Measurements from ENCODE around the gene LAMB4. TPM values are rescaled to one million over a fixed set of nuclear protein-coding genes. Genes with fewer than 3 reads are reported as not detected.

The LAMB4 gene
- total and polyA plus RNA-seq, 2 of the 4 experiments (the other 2 are of a cell fraction), result 0.12 to 0.18 TPM

GRCh38 chr7:108078691-108079090 lies 51.5 kb downstream of the LAMB4 start:
- ATAC-seq (ENCODE audit: low read depth) (no peak), DNase-seq (no peak)
- peaks cover 5% of the 10 kb centered on the region for H3K9me1 ChIP-seq (ENCODE audit: insufficient read depth, low read length)
- no peak overlapping the region for H2AFZ ChIP-seq (replicated peaks; ENCODE audit: low read length, poor library complexity)
- peak overlapping the region; percentile 46; the same call in 1 of the 2 replicates for H3K23ac ChIP-seq (ENCODE audit: low read depth, low read length)
- H3K4ac ChIP-seq (ENCODE audit: low read depth, low read length), result peak overlapping the region; percentile 93
- peak overlapping the region; percentile 94 for H2BK5ac ChIP-seq (ENCODE audit: low read depth, low read length, poor library complexity, severe bottlenecking)
- H2BK120ac ChIP-seq (ENCODE audit: low read depth, low read length), result peak overlapping the region; percentile 96
- peak overlapping the region; percentile 92 for H4K91ac ChIP-seq (ENCODE audit: insufficient read depth, low read depth, low read length)
- ChIA-PET CTCF (interaction anchor here (1.0 kb wide), 1 partner anchor 19 kb away, joined by 3 read pairs; no protein-coding TSS in a partner anchor), POLR2A (ENCODE audit: unreplicated experiment) (interaction anchor here (0.5 to 1.4 kb wide), 2 partner anchors 10 to 98 kb away, joined by 3 to 5 read pairs; no protein-coding TSS in a partner anchor)
- H3K56ac ChIP-seq (ENCODE audit: extremely low read depth, insufficient read depth, low read length), result peak overlapping the region; percentile 98; the same call in 1 of the 2 replicates
- no TSS peak for BruUV-seq (replicated peaks)
- peak overlapping the region; percentile 63 to 86; a peak in 3 of 4 replicates for H4K8ac ChIP-seq (ENCODE audit: low read depth in 2 of 2, low read length in 2 of 2)
- peak overlapping the region; percentile 92 for H4K5ac ChIP-seq (ENCODE audit: low read depth, low read length)
- H4K20me1 ChIP-seq (ENCODE audit: insufficient read depth, low read length), result no peaks in the 10 kb centered on the region
- dilution Hi-C loops (cut with HindIII; ENCODE audit: low sequenced_read_pairs, unreplicated experiment) (no loop called here), intact Hi-C loops (cut with micrococcal nuclease) (loop anchor here (2.0 to 5.0 kb wide), 2 partner anchors 46 to 80 kb away; no protein-coding TSS in a partner anchor), in situ Hi-C loops (cut with MboI; ENCODE audit: low sequenced_read_pairs) (no loop called here)
- H3K9ac ChIP-seq (ENCODE audit: low read depth, low read length), result no peak overlapping the region
- peak overlapping the region; percentile 94 for H3K27ac ChIP-seq (ENCODE audit: insufficient read depth, low read length)
- H2AK9ac ChIP-seq (replicated peaks; ENCODE audit: low read depth, low read length, poor library complexity), result no peak overlapping the region
- H2AK5ac ChIP-seq (ENCODE audit: low read depth, low read length), result peak overlapping the region; percentile 8
- peaks cover 20% of the 10 kb centered on the region for H3K4me1 ChIP-seq (ENCODE audit: control insufficient read depth, insufficient read depth, low read length)
- peaks cover 2% of the 10 kb centered on the region; the same call in 1 of the 2 replicates for H3K9me3 ChIP-seq (ENCODE audit: control insufficient read depth, insufficient read depth, low read length)
- peak overlapping the region; percentile 53 for H2BK15ac ChIP-seq (ENCODE audit: low read depth, low read length)
- no CpG with 5 or more reads among the region's 1 CpG for WGBS, 2 experiments (ENCODE audit: extremely low coverage in 2 of 2, insufficient read length in 1 of 2)
- no peak overlapping the region for H3K4me2 ChIP-seq (ENCODE audit: low read depth, low read length)
- H2BK20ac ChIP-seq (ENCODE audit: low read depth, low read length), result peak overlapping the region; percentile 98
- no peak overlapping the region for H3K4me3 ChIP-seq (ENCODE audit: insufficient read depth, low read depth, low read length)
- H3K36me3 ChIP-seq (ENCODE audit: control insufficient read depth, insufficient read depth, low read length), result no peaks in the 10 kb centered on the region
- TF ChIP-seq RCOR1 (IDR thresholded peaks at IDR 0.05; ENCODE audit: insufficient replicate concordance, low read length), result no peak
- no peak for TF ChIP-seq SMC3 (IDR thresholded peaks at IDR 0.05; ENCODE audit: low read depth, low read length)
- no peak for TF ChIP-seq POLR2A (IDR thresholded peaks at IDR 0.05; ENCODE audit: low read depth, low read length)
- no peak for TF ChIP-seq ELK1 (IDR thresholded peaks at IDR 0.05; ENCODE audit: borderline replicate concordance, low read depth, low read length)
- TF ChIP-seq RFX5 (IDR thresholded peaks at IDR 0.05; ENCODE audit: low read depth, low read length), result no peak
- TF ChIP-seq MAZ (IDR thresholded peaks at IDR 0.05; ENCODE audit: borderline replicate concordance, low read depth, low read length), result no peak
- TF ChIP-seq NFE2L2 (IDR thresholded peaks at IDR 0.05; ENCODE audit: low read depth, low read length), result no peak
- no peak for TF ChIP-seq CEBPB (IDR thresholded peaks at IDR 0.05; ENCODE audit: low read depth, low read length)
- no peak for TF ChIP-seq MXI1 (IDR thresholded peaks at IDR 0.05; ENCODE audit: borderline replicate concordance, low read depth, low read length)
- no peak for TF ChIP-seq CHD1 (IDR thresholded peaks at IDR 0.05; ENCODE audit: low read depth, low read length)
- TF ChIP-seq USF2 (IDR thresholded peaks at IDR 0.05; ENCODE audit: low read depth, low read length), result no peak
- TF ChIP-seq CTCF (conservative IDR thresholded peaks at IDR 0.05; ENCODE audit: low read depth, low read length), result no peak
- TF ChIP-seq BHLHE40 (IDR thresholded peaks at IDR 0.05; ENCODE audit: low read depth, low read length), result no peak
- no peak for TF ChIP-seq RAD21 (IDR thresholded peaks at IDR 0.05; ENCODE audit: low read length)
- no peak for TF ChIP-seq MAFK (IDR thresholded peaks at IDR 0.05; ENCODE audit: low read depth, low read length)
- TF ChIP-seq FOS (IDR thresholded peaks at IDR 0.05; ENCODE audit: low read depth, low read length), result no peak
- peaks cover 0 to 2% of the 10 kb centered on the region in 2 experiments; a peak in 1 of 4 replicates for H3K79me1 ChIP-seq (ENCODE audit: low read depth in 1 of 2, low read length in 2 of 2)
- peak overlapping the region; percentile 67 for H3K14ac ChIP-seq (replicated peaks; ENCODE audit: low read depth, low read length)
- H3K27me3 ChIP-seq (ENCODE audit: control insufficient read depth, insufficient read depth, low read length), result no peaks in the 10 kb centered on the region
- H3K18ac ChIP-seq (ENCODE audit: low read depth, low read length), result peak overlapping the region; percentile 99
